ENCODE measurements around the gene USP9X. TPM values are rescaled to one million over a fixed set of nuclear protein-coding genes. Genes with fewer than 3 reads are reported as not detected.

The USP9X gene
- polyA plus RNA-seq, 1 experiment, result 18.9 TPM

DNA sequence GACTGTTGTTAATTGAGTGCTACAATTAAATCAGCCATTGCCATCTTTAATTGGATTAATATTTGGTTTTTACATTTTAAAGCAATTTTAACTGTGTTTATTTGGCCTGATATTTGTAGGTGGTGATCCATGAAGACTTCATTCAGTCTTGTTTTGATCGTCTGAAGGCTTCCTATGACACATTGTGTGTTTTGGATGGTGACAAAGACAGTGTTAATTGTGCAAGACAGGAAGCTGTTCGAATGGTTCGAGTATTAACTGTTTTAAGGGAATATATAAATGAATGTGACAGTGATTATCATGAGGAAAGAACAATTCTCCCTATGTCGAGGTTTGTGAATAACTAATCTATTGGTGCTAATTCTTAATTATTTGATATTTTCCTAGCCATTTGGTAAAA is 82.6 kb downstream of the USP9X start:
- H3K4me3 ChIP-seq (ENCODE audit: low read depth, low read length), result no peak overlapping the region
- no peaks in the 10 kb centered on the region; the same call in 1 of the 2 replicates for H3K36me3 ChIP-seq (ENCODE audit: control insufficient read depth, insufficient read depth, low read length)
- no peak for TF ChIP-seq CTCF (IDR thresholded peaks at IDR 0.05; ENCODE audit: insufficient read depth, low read depth, low read length)
- no peak for DNase-seq (ENCODE audit: low read depth)
- CTCF ChIA-PET, result no interaction called here
- POLR2A ChIA-PET, result no interaction called here
- H3K27me3 ChIP-seq (ENCODE audit: control insufficient read depth, insufficient read depth, low read length), result no peaks in the 10 kb centered on the region

DNA sequence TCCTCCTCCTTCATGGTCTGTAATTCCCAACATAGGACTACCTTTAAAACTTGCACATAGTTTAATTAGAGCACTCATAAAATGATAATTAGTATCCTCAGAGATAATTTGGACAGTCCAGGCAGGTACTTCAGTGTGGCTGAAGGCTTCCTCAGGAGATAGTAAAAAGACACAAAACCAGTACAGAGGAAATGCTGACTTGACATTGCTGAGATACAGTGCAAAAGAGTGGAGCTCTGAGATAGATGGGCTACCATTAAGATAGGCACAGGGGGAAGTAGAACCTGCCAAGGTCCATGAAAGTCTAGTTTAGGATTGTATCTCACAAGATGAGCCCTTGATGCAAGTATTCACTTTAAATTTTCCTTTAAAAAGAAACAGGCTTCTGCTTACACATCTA is 91.0 kb downstream of the USP9X start:
- ChIA-PET CTCF (no interaction called here), POLR2A (no interaction called here)
- no peak for DNase-seq (ENCODE audit: low read depth)
- Histone ChIP-seq H3K4me3 (ENCODE audit: low read depth, low read length) (no peak overlapping the region), H3K36me3 (ENCODE audit: control insufficient read depth, insufficient read depth, low read length) (no peaks in the 10 kb centered on the region; the same call in 1 of the 2 replicates), H3K27me3 (ENCODE audit: control insufficient read depth, insufficient read depth, low read length) (no peaks in the 10 kb centered on the region)
- no peak for TF ChIP-seq CTCF (IDR thresholded peaks at IDR 0.05; ENCODE audit: insufficient read depth, low read depth, low read length)

GRCh38 chrX:41177297-41177696 is 92.1 kb downstream of the USP9X start:
- ChIA-PET CTCF (no interaction called here), POLR2A (no interaction called here)
- no peak for DNase-seq (ENCODE audit: low read depth)
- no peak for TF ChIP-seq CTCF (IDR thresholded peaks at IDR 0.05; ENCODE audit: insufficient read depth, low read depth, low read length)
- Histone ChIP-seq H3K36me3 (ENCODE audit: control insufficient read depth, insufficient read depth, low read length) (no peaks in the 10 kb centered on the region; the same call in 1 of the 2 replicates), H3K27me3 (ENCODE audit: control insufficient read depth, insufficient read depth, low read length) (no peaks in the 10 kb centered on the region), H3K4me3 (ENCODE audit: low read depth, low read length) (no peak overlapping the region)

- CTCF ChIA-PET, result interaction anchor here (5.6 kb wide), 1 partner anchor 76 kb away, joined by 28 read pairs; no protein-coding TSS in a partner anchor
- no peak for DNase-seq (ENCODE audit: low read depth)
- Histone ChIP-seq H3K4me3 (ENCODE audit: low read depth, low read length) (no peak overlapping the region), H3K27me3 (ENCODE audit: control insufficient read depth, insufficient read depth, low read length) (no peaks in the 10 kb centered on the region), H3K36me3 (ENCODE audit: control insufficient read depth, insufficient read depth, low read length) (no peaks in the 10 kb centered on the region; the same call in 1 of the 2 replicates)
- POLR2A ChIA-PET, result no interaction called here
- TF ChIP-seq CTCF (IDR thresholded peaks at IDR 0.05; ENCODE audit: insufficient read depth, low read depth, low read length), result no peak
These were observed 93.0 kb downstream of the USP9X start for GRCh38 chrX:41178201-41178600.

- Histone ChIP-seq H3K4me3 (ENCODE audit: low read depth, low read length) (no peak overlapping the region), H3K36me3 (ENCODE audit: control insufficient read depth, insufficient read depth, low read length) (no peaks in the 10 kb centered on the region; the same call in 1 of the 2 replicates), H3K27me3 (ENCODE audit: control insufficient read depth, insufficient read depth, low read length) (no peaks in the 10 kb centered on the region)
- CTCF ChIA-PET, result interaction anchor here (0.6 to 5.6 kb wide), 17 partner anchors 10 to 520 kb away, joined by 3 to 28 read pairs (median 3); no protein-coding TSS in a partner anchor
- peak; percentile 6 for DNase-seq (ENCODE audit: low read depth)
- POLR2A ChIA-PET, result no interaction called here
- peak; percentile 61 for TF ChIP-seq CTCF (IDR thresholded peaks at IDR 0.05; ENCODE audit: insufficient read depth, low read depth, low read length)
These were observed 95.1 kb downstream of the USP9X start for GRCh38 chrX:41180194-41180908.
